ENCODE measurements around the gene CABP1. TPM values are rescaled to one million over a fixed set of nuclear protein-coding genes. Genes with fewer than 3 reads are reported as not detected.
A peak's percentile ranks its signal among the peaks of the same experiment; 100 is the strongest.

The CABP1 gene
- total RNA-seq, 2 donors from 2014 or later = 0.24 TPM; not detected in 1

- ATAC-seq = no peak
- no peak for DNase-seq (ENCODE audit: low spot score)
- no peaks in the 10 kb centered on the region for H3K9me3 Mint-ChIP-seq
- no peaks in the 10 kb centered on the region for H3K27me3 Mint-ChIP-seq
- peak overlapping the region; percentile 4 to 71 for H3K27ac Mint-ChIP-seq
- peak overlapping the region; percentile 81 for H3K4me3 Mint-ChIP-seq
- peaks cover 39 to 40% of the 10 kb centered on the region in 2 donors for H3K4me1 Mint-ChIP-seq (ENCODE audit: low read depth in 2 of 2)
- no peaks in the 10 kb centered on the region for H3K36me3 Mint-ChIP-seq
These were observed 47.3 kb downstream of the CABP1 start for GRCh38 chr12:120687578-120688289.

- Mint-ChIP-seq H3K27ac (peak overlapping the region; percentile 4 to 71), H3K9me3 (no peaks in the 10 kb centered on the region), H3K4me3 (peak overlapping the region; percentile 81), H3K36me3 (no peaks in the 10 kb centered on the region), H3K4me1 (ENCODE audit: low read depth in 2 of 2) (peaks cover 43 to 45% of the 10 kb centered on the region in 2 donors), H3K27me3 (no peaks in the 10 kb centered on the region)
- ATAC-seq = no peak
- DNase-seq (ENCODE audit: low spot score) = no peak
These were observed 48.2 kb downstream of the CABP1 start for GRCh38 chr12:120688527-120689071.

GRCh38 chr12:120689397-120690082 lies 49.1 kb downstream of the CABP1 start:
- DNase-seq (ENCODE audit: low spot score) (no peak), ATAC-seq (no peak)
- Mint-ChIP-seq H3K4me3 (peak overlapping the region; percentile 81), H3K4me1 (ENCODE audit: low read depth in 2 of 2) (peaks cover 40 to 46% of the 10 kb centered on the region in 2 donors), H3K27ac (peak overlapping the region in 1 of 2 donors; percentile 71), H3K27me3 (no peaks in the 10 kb centered on the region), H3K36me3 (peaks cover 3% of the 10 kb centered on the region), H3K9me3 (no peaks in the 10 kb centered on the region)

GRCh38 chr12:120690083-120690450 lies 49.6 kb downstream of the CABP1 start:
- no peak for ATAC-seq
- H3K4me1 Mint-ChIP-seq (ENCODE audit: low read depth in 2 of 2) = peaks cover 43 to 44% of the 10 kb centered on the region in 2 donors
- H3K27me3 Mint-ChIP-seq = no peaks in the 10 kb centered on the region
- no peak overlapping the region for H3K27ac Mint-ChIP-seq
- no peak for DNase-seq (ENCODE audit: low spot score)
- H3K36me3 Mint-ChIP-seq = peaks cover 5% of the 10 kb centered on the region
- H3K4me3 Mint-ChIP-seq = no peak overlapping the region
- no peaks in the 10 kb centered on the region for H3K9me3 Mint-ChIP-seq

GRCh38 chr12:120690978-120691377 lies 50.6 kb downstream of the CABP1 start:
- DNase-seq (ENCODE audit: low spot score) (no peak), ATAC-seq (no peak)
- Mint-ChIP-seq H3K36me3 (peaks cover 7% of the 10 kb centered on the region), H3K27me3 (no peaks in the 10 kb centered on the region), H3K4me1 (ENCODE audit: low read depth in 2 of 2) (peaks cover 43 to 44% of the 10 kb centered on the region in 2 donors), H3K27ac (no peak overlapping the region), H3K9me3 (no peaks in the 10 kb centered on the region), H3K4me3 (no peak overlapping the region)

GRCh38 chr12:120692524-120693033 lies 52.2 kb downstream of the CABP1 start:
- H3K36me3 Mint-ChIP-seq = peaks cover 23% of the 10 kb centered on the region
- no peaks in the 10 kb centered on the region for H3K27me3 Mint-ChIP-seq
- ATAC-seq (no peak), DNase-seq (ENCODE audit: low spot score) (no peak)
- no peak overlapping the region for H3K4me3 Mint-ChIP-seq
- peak overlapping the region in 1 of 2 donors; percentile 42 for H3K27ac Mint-ChIP-seq
- H3K4me1 Mint-ChIP-seq (ENCODE audit: low read depth in 2 of 2) = peaks cover 43% of the 10 kb centered on the region in 2 donors
- H3K9me3 Mint-ChIP-seq = no peaks in the 10 kb centered on the region

GRCh38 chr12:120693848-120694247 lies 53.4 kb downstream of the CABP1 start:
- H3K36me3 Mint-ChIP-seq = peaks cover 26% of the 10 kb centered on the region
- no peaks in the 10 kb centered on the region for H3K27me3 Mint-ChIP-seq
- ATAC-seq (no peak), DNase-seq (ENCODE audit: low spot score) (no peak)
- H3K9me3 Mint-ChIP-seq = no peaks in the 10 kb centered on the region
- no peak overlapping the region for H3K4me3 Mint-ChIP-seq
- H3K4me1 Mint-ChIP-seq (ENCODE audit: low read depth in 2 of 2) = peaks cover 30 to 31% of the 10 kb centered on the region in 2 donors
- H3K27ac Mint-ChIP-seq = no peak overlapping the region

- ATAC-seq = no peak
- H3K4me1 Mint-ChIP-seq (ENCODE audit: low read depth in 2 of 2) = peaks cover 14 to 19% of the 10 kb centered on the region in 2 donors
- no peaks in the 10 kb centered on the region for H3K27me3 Mint-ChIP-seq
- DNase-seq (ENCODE audit: low spot score) = no peak
- no peaks in the 10 kb centered on the region for H3K9me3 Mint-ChIP-seq
- H3K27ac Mint-ChIP-seq = no peak overlapping the region
- H3K4me3 Mint-ChIP-seq = no peak overlapping the region
- H3K36me3 Mint-ChIP-seq = peaks cover 31% of the 10 kb centered on the region
These were observed 56.2 kb downstream of the CABP1 start for GRCh38 chr12:120696626-120697025.

- no peak for DNase-seq (ENCODE audit: low spot score)
- Mint-ChIP-seq H3K27me3 (no peaks in the 10 kb centered on the region), H3K4me3 (no peak overlapping the region), H3K27ac (no peak overlapping the region), H3K4me1 (ENCODE audit: low read depth in 2 of 2) (peaks cover 12 to 15% of the 10 kb centered on the region in 2 donors), H3K9me3 (no peaks in the 10 kb centered on the region), H3K36me3 (peaks cover 35% of the 10 kb centered on the region)
- no peak for ATAC-seq
These were observed 56.9 kb downstream of the CABP1 start for GRCh38 chr12:120697344-120697743.

- peaks cover 5% of the 10 kb centered on the region in 2 donors for H3K4me1 Mint-ChIP-seq (ENCODE audit: low read depth in 2 of 2)
- no peak overlapping the region for H3K4me3 Mint-ChIP-seq
- H3K9me3 Mint-ChIP-seq = no peaks in the 10 kb centered on the region
- H3K27ac Mint-ChIP-seq = peak overlapping the region in 1 of 2 donors; percentile 12
- DNase-seq (ENCODE audit: low spot score) (no peak), ATAC-seq (no peak)
- H3K27me3 Mint-ChIP-seq = no peaks in the 10 kb centered on the region
- peaks cover 35% of the 10 kb centered on the region for H3K36me3 Mint-ChIP-seq
These were observed 58.2 kb downstream of the CABP1 start for GRCh38 chr12:120698665-120699064.

- Mint-ChIP-seq H3K4me1 (ENCODE audit: low read depth in 2 of 2) (peaks cover 0 to 5% of the 10 kb centered on the region in 2 donors), H3K9me3 (no peaks in the 10 kb centered on the region), H3K4me3 (no peak overlapping the region), H3K27ac (no peak overlapping the region), H3K27me3 (no peaks in the 10 kb centered on the region), H3K36me3 (peaks cover 32% of the 10 kb centered on the region)
- ATAC-seq = no peak
- DNase-seq (ENCODE audit: low spot score) = no peak
These were observed 59.1 kb downstream of the CABP1 start for GRCh38 chr12:120699553-120699952.

GRCh38 chr12:120700886-120701285 lies 60.5 kb downstream of the CABP1 start:
- no peak for DNase-seq (ENCODE audit: low spot score)
- ATAC-seq = no peak
- peaks cover 29% of the 10 kb centered on the region for H3K36me3 Mint-ChIP-seq
- H3K4me1 Mint-ChIP-seq (ENCODE audit: low read depth in 2 of 2) = peaks cover 0 to 2% of the 10 kb centered on the region in 2 donors
- H3K9me3 Mint-ChIP-seq = no peaks in the 10 kb centered on the region
- no peak overlapping the region for H3K4me3 Mint-ChIP-seq
- H3K27me3 Mint-ChIP-seq = no peaks in the 10 kb centered on the region
- peak overlapping the region in 1 of 2 donors; percentile 62 for H3K27ac Mint-ChIP-seq

- Mint-ChIP-seq H3K27ac (no peak overlapping the region), H3K4me1 (ENCODE audit: low read depth in 2 of 2) (peaks cover 0 to 2% of the 10 kb centered on the region in 2 donors), H3K27me3 (no peaks in the 10 kb centered on the region), H3K4me3 (no peak overlapping the region), H3K9me3 (no peaks in the 10 kb centered on the region), H3K36me3 (peaks cover 12% of the 10 kb centered on the region)
- no peak for DNase-seq (ENCODE audit: low spot score)
- no peak for ATAC-seq
These were observed 62.2 kb downstream of the CABP1 start for GRCh38 chr12:120702637-120703036.

Measured in natural killer cell treated with Interleukin-12 subunit alpha and Interleukin-12 subunit beta and Interleukin-15 and Interleukin-18, amount 100 ng/mL, for 72 hours (primary cell).